Ascending aorta (tissue), 2 donors: Measurements from ENCODE around the gene ABAT. TPM values are rescaled to one million over a fixed set of nuclear protein-coding genes. Genes with fewer than 3 reads are reported as not detected.

ENCODE experiments used
- DNase-seq, 2 donors: peaks; one replicate each; pipeline ENCODE4 v3.0.0-alpha.2; 2019; ENCODE audit warnings: low spot score in 2 of 2
- H3K27ac ChIP-seq, 2 donors: fragments of 200-600 bp; sonication (generic); one replicate each; pipeline ENCODE4 v1.5.1; 2016 to 2017; ENCODE audit warnings: mild to moderate bottlenecking in 1 of 2
- H3K27me3 ChIP-seq: fragments of 200-600 bp; sonication (generic); one replicate; pipeline ENCODE4 v1.5.1; 2017
- H3K36me3 ChIP-seq, 2 donors: fragments of 200-600 bp; sonication (generic); one replicate each; pipeline ENCODE4 v1.5.1; 2016
- H3K4me1 ChIP-seq, 2 donors: fragments of 200-600 bp; sonication (generic); one replicate each; pipeline ENCODE4 v1.5.1; 2016 to 2017; ENCODE audit warnings: mild to moderate bottlenecking in 1 of 2
- H3K4me3 ChIP-seq, 2 donors: fragments of 200-600 bp; sonication (generic); one replicate each; pipeline ENCODE4 v1.5.1; 2016 to 2017; ENCODE audit warnings: mild to moderate bottlenecking in 1 of 2
- H3K9me3 ChIP-seq, 2 donors: fragments of 200-600 bp; sonication (generic); one replicate each; pipeline ENCODE4 v1.5.1; 2016
- CTCF ChIP-seq, 3 experiments: fragments of 200-600 bp in 2 of 3; fragments of 450-650 bp in 1 of 3; sonication (generic) in 2 of 3; IDR thresholded peaks; one replicate each; pipeline ENCODE4 v1.5.1; 2016 to 2019; ENCODE audit warnings: antibody characterized with exemption in 3 of 3, mild to moderate bottlenecking in 1 of 3, moderate library complexity in 1 of 3
- intact Hi-C: fragments of 100-400 bp; cut with DNase I; formaldehyde crosslinking; loops from one replicate; pipeline ENCODE4 v1.15.1; 2023
- total RNA-seq: library from RNA; depleted of rRNA; stranded (reverse); fragments of >200 nt; gene quantifications from one replicate; pipeline ENCODE4 v1.1.0, GENCODE V29; 2016

ABAT gene
- total RNA-seq, 1 donor from 2014 or later, result 1.8 TPM

- H3K27ac ChIP-seq, result no peak overlapping the region
- no peak overlapping the region for H3K4me3 ChIP-seq
- intact Hi-C loops, result no loop called here
- H3K27me3 ChIP-seq, result no peaks in the 10 kb centered on the region
- peaks cover 0 to 3% of the 10 kb centered on the region in 2 donors for H3K36me3 ChIP-seq
- no peak for DNase-seq
- H3K4me1 ChIP-seq, result no peaks in the 10 kb centered on the region
- TF ChIP-seq CTCF (IDR thresholded peaks at IDR 0.05), result no peak
- H3K9me3 ChIP-seq, result no peaks in the 10 kb centered on the region
These were observed 61.2 kb downstream of the ABAT start for GRCh38 chr16:8735574-8735973.

GRCh38 chr16:8736123-8736668 is 61.8 kb downstream of the ABAT start:
- Histone ChIP-seq H3K27me3 (no peaks in the 10 kb centered on the region), H3K4me3 (no peak overlapping the region), H3K36me3 (peaks cover 0 to 3% of the 10 kb centered on the region in 2 donors), H3K4me1 (no peaks in the 10 kb centered on the region), H3K9me3 (no peaks in the 10 kb centered on the region), H3K27ac (no peak overlapping the region)
- DNase-seq, result no peak
- intact Hi-C loops, result no loop called here
- TF ChIP-seq CTCF (IDR thresholded peaks at IDR 0.05), result no peak

- H3K4me1 ChIP-seq, result no peaks in the 10 kb centered on the region
- H3K27me3 ChIP-seq, result no peaks in the 10 kb centered on the region
- no peak overlapping the region for H3K4me3 ChIP-seq
- H3K36me3 ChIP-seq, result peaks cover 0 to 3% of the 10 kb centered on the region in 2 donors
- intact Hi-C loops, result no loop called here
- H3K9me3 ChIP-seq, result no peaks in the 10 kb centered on the region
- no peak for TF ChIP-seq CTCF (IDR thresholded peaks at IDR 0.05)
- no peak for DNase-seq
- H3K27ac ChIP-seq, result no peak overlapping the region
These were observed 64.7 kb downstream of the ABAT start for GRCh38 chr16:8739151-8739550.

GRCh38 chr16:8739989-8740704 is 65.7 kb downstream of the ABAT start:
- H3K9me3 ChIP-seq, result no peaks in the 10 kb centered on the region
- TF ChIP-seq CTCF (IDR thresholded peaks at IDR 0.05), result no peak
- H3K27ac ChIP-seq, result no peak overlapping the region
- no peak overlapping the region for H3K4me3 ChIP-seq
- no peaks in the 10 kb centered on the region for H3K4me1 ChIP-seq
- DNase-seq, result no peak
- intact Hi-C loops, result no loop called here
- H3K27me3 ChIP-seq, result no peaks in the 10 kb centered on the region
- H3K36me3 ChIP-seq, result peaks cover 0 to 3% of the 10 kb centered on the region in 2 donors

GRCh38 chr16:8740775-8741355 is 66.4 kb downstream of the ABAT start:
- intact Hi-C loops, result no loop called here
- H3K27ac ChIP-seq, result no peak overlapping the region
- no peak for DNase-seq
- TF ChIP-seq CTCF (IDR thresholded peaks at IDR 0.05), result no peak
- H3K9me3 ChIP-seq, result no peaks in the 10 kb centered on the region
- H3K4me3 ChIP-seq, result no peak overlapping the region
- no peaks in the 10 kb centered on the region for H3K27me3 ChIP-seq
- H3K4me1 ChIP-seq, result no peaks in the 10 kb centered on the region
- peaks cover 0 to 3% of the 10 kb centered on the region in 2 donors for H3K36me3 ChIP-seq
